ENCODE data around the gene OGN.

The OGN gene

DNA sequence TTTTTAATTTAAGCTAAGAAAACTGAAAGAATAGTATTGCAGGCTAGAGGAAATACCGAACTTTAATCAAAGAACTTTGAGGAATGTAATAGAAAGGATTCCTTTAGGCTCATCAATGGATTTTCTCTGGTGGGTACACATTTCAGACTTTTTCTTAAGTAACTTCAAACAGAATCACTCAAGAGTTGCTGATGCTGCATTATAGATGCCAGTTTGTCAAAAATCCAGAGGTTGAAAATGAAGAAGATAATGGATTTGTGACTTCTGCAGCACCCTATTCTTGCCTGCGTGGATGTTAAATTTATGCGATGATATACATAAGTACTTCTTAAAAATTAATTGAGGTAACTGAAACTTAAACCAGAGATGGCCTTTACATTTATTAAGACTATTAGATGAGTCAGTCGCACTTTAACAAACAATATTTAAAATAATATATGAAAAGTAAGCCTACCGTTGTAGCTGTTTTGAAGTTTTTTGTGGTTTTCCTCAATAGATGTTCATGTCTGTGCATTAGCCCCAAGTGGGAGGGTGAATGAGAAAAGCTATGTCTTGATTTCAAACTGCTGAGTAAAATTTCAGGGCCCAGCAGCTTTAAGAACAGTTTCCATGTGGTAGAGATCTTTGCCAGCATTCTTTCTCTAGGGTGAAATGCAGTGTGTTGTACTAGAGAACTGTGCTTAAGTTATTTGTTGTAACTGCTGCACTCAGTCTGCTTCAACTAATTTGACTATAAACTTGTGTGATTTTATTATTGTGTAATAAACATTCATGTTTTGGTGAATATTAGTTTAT lies at the start of gene OGN:
OGN (minus strand) TSS at position 537 of the 795 bp plus-strand sequence. CDS start 1,171 bp downstream, outside the sequence.
- no peaks in the 10 kb centered on the region for H3K9me3 ChIP-seq (ENCODE audit: low read depth, low read length)
- TF ChIP-seq FOXP2 (optimal IDR thresholded peaks at IDR 0.05; ENCODE audit: control extremely low read depth, extremely low read length, insufficient read depth), result no peak
- no peak for TF ChIP-seq POLR2AphosphoS5 (IDR thresholded peaks at IDR 0.05; ENCODE audit: borderline replicate concordance, low read depth, low read length)
- no peak for TF ChIP-seq EZH2 (IDR thresholded peaks at IDR 0.05)
- H3K27ac ChIP-seq, result peak within 1 kb of the TSS; percentile 89
- H3K4me3 ChIP-seq, result peak within 1 kb of the TSS; percentile 42
- no peaks in the 10 kb centered on the region for H3K36me3 ChIP-seq (ENCODE audit: insufficient read depth, low read length)
- H3K9ac ChIP-seq (ENCODE audit: insufficient read length), result peak within 1 kb of the TSS; percentile 61
- DNase-seq (ENCODE audit: low read depth, low spot score), result no peak

- Histone ChIP-seq H3K36me3 (ENCODE audit: insufficient read depth, low read length) (no peaks in the 10 kb centered on the region), H3K9ac (ENCODE audit: insufficient read length) (no peak overlapping the region), H3K27ac (no peak overlapping the region), H3K9me3 (ENCODE audit: low read depth, low read length) (no peaks in the 10 kb centered on the region), H3K4me3 (no peak overlapping the region)
- TF ChIP-seq FOXP2 (optimal IDR thresholded peaks at IDR 0.05; ENCODE audit: control extremely low read depth, extremely low read length, insufficient read depth), result no peak
- TF ChIP-seq EZH2 (IDR thresholded peaks at IDR 0.05), result no peak
- no peak for TF ChIP-seq POLR2AphosphoS5 (IDR thresholded peaks at IDR 0.05; ENCODE audit: borderline replicate concordance, low read depth, low read length)
- no peak for DNase-seq (ENCODE audit: low read depth, low spot score)
Measured at GRCh38 chr9:92446536-92446935, 42.2 kb upstream of the OGN start.

DNA sequence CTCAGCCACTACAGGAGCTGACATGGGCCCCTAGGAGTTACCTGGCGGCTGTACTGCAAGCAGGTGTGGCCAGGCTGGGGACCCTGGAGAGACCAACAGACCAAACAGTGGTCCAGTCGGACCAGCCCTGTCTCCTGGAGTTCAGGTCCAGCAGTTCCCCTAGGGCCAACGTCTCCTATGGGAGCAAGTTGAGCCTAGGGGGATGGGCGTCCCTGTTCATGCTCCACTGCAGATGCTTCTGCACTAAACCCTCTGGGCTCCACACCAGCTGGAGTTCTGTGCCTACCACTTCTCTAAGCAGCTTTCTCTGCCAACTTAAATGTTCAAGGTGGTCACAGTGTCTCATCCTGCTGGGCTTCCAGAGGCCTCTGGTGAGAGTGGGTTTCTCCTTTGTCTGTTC lies 40.5 kb upstream of the OGN start:
- H3K4me3 ChIP-seq, result no peak overlapping the region
- H3K9me3 ChIP-seq (ENCODE audit: low read depth, low read length), result no peaks in the 10 kb centered on the region
- H3K27ac ChIP-seq, result no peak overlapping the region
- no peaks in the 10 kb centered on the region for H3K36me3 ChIP-seq (ENCODE audit: insufficient read depth, low read length)
- no peak overlapping the region for H3K9ac ChIP-seq (ENCODE audit: insufficient read length)
- TF ChIP-seq EZH2 (IDR thresholded peaks at IDR 0.05), result no peak
- no peak for TF ChIP-seq POLR2AphosphoS5 (IDR thresholded peaks at IDR 0.05; ENCODE audit: borderline replicate concordance, low read depth, low read length)
- TF ChIP-seq FOXP2 (optimal IDR thresholded peaks at IDR 0.05; ENCODE audit: control extremely low read depth, extremely low read length, insufficient read depth), result no peak
- DNase-seq (ENCODE audit: low read depth, low spot score), result no peak

DNA sequence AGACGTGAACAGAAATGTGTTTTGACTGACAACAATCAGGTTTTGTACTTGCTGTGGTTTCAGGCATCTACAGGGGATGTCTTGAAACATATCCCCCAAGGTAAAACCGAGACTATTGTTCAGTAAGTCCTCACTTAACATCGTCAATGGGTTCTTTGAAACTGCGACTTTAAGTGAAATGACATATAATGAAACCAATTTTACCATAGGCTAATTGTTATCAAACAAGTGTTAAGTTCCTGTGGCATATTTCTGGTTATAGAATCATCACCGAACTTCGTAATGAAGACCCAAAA lies 36.3 kb upstream of the OGN start:
- no peak for DNase-seq (ENCODE audit: low read depth, low spot score)
- Histone ChIP-seq H3K9ac (ENCODE audit: insufficient read length) (no peak overlapping the region), H3K4me3 (no peak overlapping the region), H3K9me3 (ENCODE audit: low read depth, low read length) (no peaks in the 10 kb centered on the region), H3K36me3 (ENCODE audit: insufficient read depth, low read length) (no peaks in the 10 kb centered on the region), H3K27ac (no peak overlapping the region)
- TF ChIP-seq FOXP2 (optimal IDR thresholded peaks at IDR 0.05; ENCODE audit: control extremely low read depth, extremely low read length, insufficient read depth) (no peak), POLR2AphosphoS5 (IDR thresholded peaks at IDR 0.05; ENCODE audit: borderline replicate concordance, low read depth, low read length) (no peak), EZH2 (IDR thresholded peaks at IDR 0.05) (no peak)

DNA sequence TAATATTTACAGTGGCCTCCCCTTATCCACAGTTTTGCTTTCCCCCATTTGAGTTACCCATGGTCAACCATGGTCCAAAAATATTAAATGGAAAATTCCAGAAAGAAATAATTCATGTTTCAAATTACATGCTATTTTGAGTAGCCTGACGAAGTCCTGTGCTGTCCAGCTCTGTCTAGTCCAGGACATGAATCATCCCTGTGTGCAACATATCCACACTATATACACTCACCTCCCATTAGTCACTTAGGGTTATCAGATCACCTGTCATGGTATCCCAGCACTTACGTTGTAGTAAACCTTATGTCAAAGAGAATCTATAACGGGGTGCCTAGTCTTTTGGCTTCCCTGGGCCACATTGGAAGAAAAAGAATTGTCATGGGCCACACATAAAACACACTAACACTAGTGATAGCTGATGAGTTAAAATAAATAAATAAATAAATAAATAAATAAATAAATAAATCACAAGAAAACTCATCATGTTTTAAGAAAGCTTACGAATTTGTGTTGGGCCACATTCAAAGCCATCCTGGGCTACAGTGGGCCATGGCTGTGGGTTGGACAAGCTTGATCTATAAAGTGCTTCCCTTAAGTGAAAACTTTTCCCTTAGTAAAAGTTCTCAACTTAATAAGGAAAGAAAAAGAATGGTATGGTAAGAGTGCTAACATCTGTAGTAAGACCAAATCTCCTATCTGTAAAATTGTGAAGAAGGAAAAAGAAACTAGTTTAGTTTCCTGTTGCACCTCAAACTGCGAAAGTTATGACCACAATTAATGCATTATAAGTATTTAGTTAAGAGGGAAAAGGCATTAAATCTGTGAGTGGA lies 35.8 kb upstream of the OGN start:
- Histone ChIP-seq H3K9me3 (ENCODE audit: low read depth, low read length) (no peaks in the 10 kb centered on the region), H3K4me3 (no peak overlapping the region), H3K36me3 (ENCODE audit: insufficient read depth, low read length) (no peaks in the 10 kb centered on the region), H3K9ac (ENCODE audit: insufficient read length) (no peak overlapping the region), H3K27ac (no peak overlapping the region)
- TF ChIP-seq FOXP2 (optimal IDR thresholded peaks at IDR 0.05; ENCODE audit: control extremely low read depth, extremely low read length, insufficient read depth) (no peak), POLR2AphosphoS5 (IDR thresholded peaks at IDR 0.05; ENCODE audit: borderline replicate concordance, low read depth, low read length) (no peak), EZH2 (IDR thresholded peaks at IDR 0.05) (no peak)
- no peak for DNase-seq (ENCODE audit: low read depth, low spot score)

GRCh38 chr9:92438900-92439526 lies 34.6 kb upstream of the OGN start:
- Histone ChIP-seq H3K27ac (no peak overlapping the region), H3K36me3 (ENCODE audit: insufficient read depth, low read length) (no peaks in the 10 kb centered on the region), H3K9me3 (ENCODE audit: low read depth, low read length) (no peaks in the 10 kb centered on the region), H3K9ac (ENCODE audit: insufficient read length) (no peak overlapping the region), H3K4me3 (no peak overlapping the region)
- no peak for DNase-seq (ENCODE audit: low read depth, low spot score)
- TF ChIP-seq FOXP2 (optimal IDR thresholded peaks at IDR 0.05; ENCODE audit: control extremely low read depth, extremely low read length, insufficient read depth) (no peak), POLR2AphosphoS5 (IDR thresholded peaks at IDR 0.05; ENCODE audit: borderline replicate concordance, low read depth, low read length) (no peak), EZH2 (IDR thresholded peaks at IDR 0.05) (no peak)

- Histone ChIP-seq H3K36me3 (ENCODE audit: insufficient read depth, low read length) (no peaks in the 10 kb centered on the region), H3K27ac (no peak overlapping the region), H3K9ac (ENCODE audit: insufficient read length) (no peak overlapping the region), H3K9me3 (ENCODE audit: low read depth, low read length) (no peaks in the 10 kb centered on the region), H3K4me3 (no peak overlapping the region)
- no peak for DNase-seq (ENCODE audit: low read depth, low spot score)
- TF ChIP-seq FOXP2 (optimal IDR thresholded peaks at IDR 0.05; ENCODE audit: control extremely low read depth, extremely low read length, insufficient read depth), result no peak
- TF ChIP-seq POLR2AphosphoS5 (IDR thresholded peaks at IDR 0.05; ENCODE audit: borderline replicate concordance, low read depth, low read length), result no peak
- no peak for TF ChIP-seq EZH2 (IDR thresholded peaks at IDR 0.05)
Measured at GRCh38 chr9:92435263-92435662, 30.9 kb upstream of the OGN start.

GRCh38 chr9:92432972-92433548 lies 28.7 kb upstream of the OGN start:
- Histone ChIP-seq H3K9me3 (ENCODE audit: low read depth, low read length) (no peaks in the 10 kb centered on the region), H3K9ac (ENCODE audit: insufficient read length) (no peak overlapping the region), H3K4me3 (no peak overlapping the region), H3K27ac (peak overlapping the region; percentile 5; the same call in 1 of the 2 replicates), H3K36me3 (ENCODE audit: insufficient read depth, low read length) (no peaks in the 10 kb centered on the region)
- no peak for TF ChIP-seq POLR2AphosphoS5 (IDR thresholded peaks at IDR 0.05; ENCODE audit: borderline replicate concordance, low read depth, low read length)
- TF ChIP-seq FOXP2 (optimal IDR thresholded peaks at IDR 0.05; ENCODE audit: control extremely low read depth, extremely low read length, insufficient read depth), result no peak
- TF ChIP-seq EZH2 (IDR thresholded peaks at IDR 0.05), result no peak
- no peak for DNase-seq (ENCODE audit: low read depth, low spot score)
